Measurements from ENCODE around the gene KDM2A. TPM values are rescaled to one million over a fixed set of nuclear protein-coding genes. Genes with fewer than 3 reads are reported as not detected.

KDM2A gene
- total and polyA plus RNA-seq, 2 experiments from 2014 or later: 25.0 to 54.1 TPM

DNA sequence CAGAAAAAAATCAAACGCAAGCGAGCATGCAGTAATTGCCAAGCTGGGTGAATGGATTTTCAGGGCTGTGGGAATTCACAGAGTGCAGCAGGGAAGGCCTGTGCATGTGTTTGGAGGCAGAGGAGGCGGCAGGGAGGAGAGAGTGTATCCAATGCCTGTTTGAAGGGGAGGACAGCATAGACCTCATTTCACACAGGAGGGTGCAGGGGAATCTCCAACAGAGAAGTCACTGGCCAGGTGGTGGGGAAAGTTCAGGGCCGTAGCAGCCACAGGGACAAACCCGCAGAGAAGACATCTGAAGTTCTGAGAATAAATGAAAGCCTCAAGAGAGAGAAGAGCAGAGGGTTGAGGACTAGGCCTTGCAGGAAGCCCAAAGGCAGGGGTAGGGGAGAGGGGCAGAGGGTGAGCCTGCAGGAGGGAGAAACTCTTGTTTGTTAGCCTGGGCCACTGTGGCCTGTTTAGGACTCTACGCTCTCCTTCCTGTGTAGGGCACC, 19.2 kb upstream of the KDM2A start (continued):
- TF ChIP-seq, protein P1, sequence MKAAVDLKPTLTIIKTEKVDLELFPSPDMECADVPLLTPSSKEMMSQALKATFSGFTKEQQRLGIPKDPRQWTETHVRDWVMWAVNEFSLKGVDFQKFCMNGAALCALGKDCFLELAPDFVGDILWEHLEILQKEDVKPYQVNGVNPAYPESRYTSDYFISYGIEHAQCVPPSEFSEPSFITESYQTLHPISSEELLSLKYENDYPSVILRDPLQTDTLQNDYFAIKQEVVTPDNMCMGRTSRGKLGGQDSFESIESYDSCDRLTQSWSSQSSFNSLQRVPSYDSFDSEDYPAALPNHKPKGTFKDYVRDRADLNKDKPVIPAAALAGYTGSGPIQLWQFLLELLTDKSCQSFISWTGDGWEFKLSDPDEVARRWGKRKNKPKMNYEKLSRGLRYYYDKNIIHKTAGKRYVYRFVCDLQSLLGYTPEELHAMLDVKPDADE (IDR thresholded peaks at IDR 0.05): no peak

DNA sequence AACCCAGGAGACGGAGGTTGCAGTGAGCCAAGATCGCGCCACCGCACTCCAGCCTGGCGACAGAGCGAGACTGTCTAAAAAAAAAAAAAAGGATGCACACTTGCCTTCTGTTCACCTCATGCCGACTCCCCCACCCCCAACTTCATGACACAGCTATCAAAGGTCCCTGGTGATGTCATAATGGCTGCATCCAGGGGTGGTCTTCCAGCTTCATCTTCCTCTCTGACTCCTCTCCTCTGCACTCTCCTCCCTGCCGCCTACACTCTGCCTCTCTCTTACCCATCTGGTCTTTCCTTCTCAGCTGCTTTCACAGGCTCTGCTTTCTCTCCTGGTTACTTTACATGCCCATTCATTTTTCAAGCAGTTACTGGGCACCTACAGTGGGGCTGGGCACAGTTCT, 16.4 kb upstream of the KDM2A start:
- H3K4me3 ChIP-seq: no peak overlapping the region
- no peaks in the 10 kb centered on the region for H4K20me1 ChIP-seq (replicated peaks; ENCODE audit: insufficient read depth)
- no peaks in the 10 kb centered on the region for H3F3A ChIP-seq (replicated peaks; ENCODE audit: low read depth)
- Mint-ChIP-seq H3K9me3 (no peaks in the 10 kb centered on the region; the same call in 2 of the 3 replicates), H3K4me1 (peaks cover 16% of the 10 kb centered on the region), H3K27me3 (ENCODE audit: insufficient read depth, low read depth, poor library complexity) (peaks cover 5% of the 10 kb centered on the region), H3K36me3 (ENCODE audit: low read depth) (no peaks in the 10 kb centered on the region), H3K27ac (no peak overlapping the region; the same call in 1 of the 2 replicates), H3K4me3 (no peak overlapping the region)
- no peaks in the 10 kb centered on the region for H3K36me3 ChIP-seq (ENCODE audit: insufficient read depth)
- no peak for TF ChIP-seq JUNB (IDR thresholded peaks at IDR 0.05; ENCODE audit: unreplicated experiment)
- TF ChIP-seq, protein P2, sequence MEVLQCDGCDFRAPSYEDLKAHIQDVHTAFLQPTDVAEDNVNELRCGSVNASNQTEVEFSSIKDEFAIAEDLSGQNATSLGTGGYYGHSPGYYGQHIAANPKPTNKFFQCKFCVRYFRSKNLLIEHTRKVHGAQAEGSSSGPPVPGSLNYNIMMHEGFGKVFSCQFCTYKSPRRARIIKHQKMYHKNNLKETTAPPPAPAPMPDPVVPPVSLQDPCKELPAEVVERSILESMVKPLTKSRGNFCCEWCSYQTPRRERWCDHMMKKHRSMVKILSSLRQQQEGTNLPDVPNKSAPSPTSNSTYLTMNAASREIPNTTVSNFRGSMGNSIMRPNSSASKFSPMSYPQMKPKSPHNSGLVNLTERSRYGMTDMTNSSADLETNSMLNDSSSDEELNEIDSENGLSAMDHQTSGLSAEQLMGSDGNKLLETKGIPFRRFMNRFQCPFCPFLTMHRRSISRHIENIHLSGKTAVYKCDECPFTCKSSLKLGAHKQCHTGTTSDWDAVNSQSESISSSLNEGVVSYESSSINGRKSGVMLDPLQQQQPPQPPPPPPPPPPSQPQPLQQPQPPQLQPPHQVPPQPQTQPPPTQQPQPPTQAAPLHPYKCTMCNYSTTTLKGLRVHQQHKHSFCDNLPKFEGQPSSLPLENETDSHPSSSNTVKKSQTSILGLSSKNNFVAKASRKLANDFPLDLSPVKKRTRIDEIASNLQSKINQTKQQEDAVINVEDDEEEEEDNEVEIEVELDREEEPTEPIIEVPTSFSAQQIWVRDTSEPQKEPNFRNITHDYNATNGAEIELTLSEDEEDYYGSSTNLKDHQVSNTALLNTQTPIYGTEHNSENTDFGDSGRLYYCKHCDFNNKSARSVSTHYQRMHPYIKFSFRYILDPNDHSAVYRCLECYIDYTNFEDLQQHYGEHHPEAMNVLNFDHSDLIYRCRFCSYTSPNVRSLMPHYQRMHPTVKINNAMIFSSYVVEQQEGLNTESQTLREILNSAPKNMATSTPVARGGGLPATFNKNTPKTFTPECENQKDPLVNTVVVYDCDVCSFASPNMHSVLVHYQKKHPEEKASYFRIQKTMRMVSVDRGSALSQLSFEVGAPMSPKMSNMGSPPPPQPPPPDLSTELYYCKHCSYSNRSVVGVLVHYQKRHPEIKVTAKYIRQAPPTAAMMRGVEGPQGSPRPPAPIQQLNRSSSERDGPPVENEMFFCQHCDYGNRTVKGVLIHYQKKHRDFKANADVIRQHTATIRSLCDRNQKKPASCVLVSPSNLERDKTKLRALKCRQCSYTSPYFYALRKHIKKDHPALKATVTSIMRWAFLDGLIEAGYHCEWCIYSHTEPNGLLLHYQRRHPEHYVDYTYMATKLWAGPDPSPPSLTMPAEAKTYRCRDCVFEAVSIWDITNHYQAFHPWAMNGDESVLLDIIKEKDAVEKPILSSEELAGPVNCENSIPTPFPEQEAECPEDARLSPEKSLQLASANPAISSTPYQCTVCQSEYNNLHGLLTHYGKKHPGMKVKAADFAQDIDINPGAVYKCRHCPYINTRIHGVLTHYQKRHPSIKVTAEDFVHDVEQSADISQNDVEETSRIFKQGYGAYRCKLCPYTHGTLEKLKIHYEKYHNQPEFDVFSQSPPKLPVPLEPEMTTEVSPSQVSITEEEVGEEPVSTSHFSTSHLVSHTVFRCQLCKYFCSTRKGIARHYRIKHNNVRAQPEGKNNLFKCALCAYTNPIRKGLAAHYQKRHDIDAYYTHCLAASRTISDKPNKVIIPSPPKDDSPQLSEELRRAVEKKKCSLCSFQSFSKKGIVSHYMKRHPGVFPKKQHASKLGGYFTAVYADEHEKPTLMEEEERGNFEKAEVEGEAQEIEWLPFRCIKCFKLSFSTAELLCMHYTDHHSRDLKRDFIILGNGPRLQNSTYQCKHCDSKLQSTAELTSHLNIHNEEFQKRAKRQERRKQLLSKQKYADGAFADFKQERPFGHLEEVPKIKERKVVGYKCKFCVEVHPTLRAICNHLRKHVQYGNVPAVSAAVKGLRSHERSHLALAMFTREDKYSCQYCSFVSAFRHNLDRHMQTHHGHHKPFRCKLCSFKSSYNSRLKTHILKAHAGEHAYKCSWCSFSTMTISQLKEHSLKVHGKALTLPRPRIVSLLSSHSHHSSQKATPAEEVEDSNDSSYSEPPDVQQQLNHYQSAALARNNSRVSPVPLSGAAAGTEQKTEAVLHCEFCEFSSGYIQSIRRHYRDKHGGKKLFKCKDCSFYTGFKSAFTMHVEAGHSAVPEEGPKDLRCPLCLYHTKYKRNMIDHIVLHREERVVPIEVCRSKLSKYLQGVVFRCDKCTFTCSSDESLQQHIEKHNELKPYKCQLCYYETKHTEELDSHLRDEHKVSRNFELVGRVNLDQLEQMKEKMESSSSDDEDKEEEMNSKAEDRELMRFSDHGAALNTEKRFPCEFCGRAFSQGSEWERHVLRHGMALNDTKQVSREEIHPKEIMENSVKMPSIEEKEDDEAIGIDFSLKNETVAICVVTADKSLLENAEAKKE (CRISPR knock-in tag; IDR thresholded peaks at IDR 0.05): no peak
- TF ChIP-seq EZH2 (IDR thresholded peaks at IDR 0.05; ENCODE audit: low read depth, unreplicated experiment): no peak
- TF ChIP-seq ZNF331 (CRISPR knock-in tag; IDR thresholded peaks at IDR 0.05; ENCODE audit: low read depth): no peak
- TF ChIP-seq, protein P3, sequence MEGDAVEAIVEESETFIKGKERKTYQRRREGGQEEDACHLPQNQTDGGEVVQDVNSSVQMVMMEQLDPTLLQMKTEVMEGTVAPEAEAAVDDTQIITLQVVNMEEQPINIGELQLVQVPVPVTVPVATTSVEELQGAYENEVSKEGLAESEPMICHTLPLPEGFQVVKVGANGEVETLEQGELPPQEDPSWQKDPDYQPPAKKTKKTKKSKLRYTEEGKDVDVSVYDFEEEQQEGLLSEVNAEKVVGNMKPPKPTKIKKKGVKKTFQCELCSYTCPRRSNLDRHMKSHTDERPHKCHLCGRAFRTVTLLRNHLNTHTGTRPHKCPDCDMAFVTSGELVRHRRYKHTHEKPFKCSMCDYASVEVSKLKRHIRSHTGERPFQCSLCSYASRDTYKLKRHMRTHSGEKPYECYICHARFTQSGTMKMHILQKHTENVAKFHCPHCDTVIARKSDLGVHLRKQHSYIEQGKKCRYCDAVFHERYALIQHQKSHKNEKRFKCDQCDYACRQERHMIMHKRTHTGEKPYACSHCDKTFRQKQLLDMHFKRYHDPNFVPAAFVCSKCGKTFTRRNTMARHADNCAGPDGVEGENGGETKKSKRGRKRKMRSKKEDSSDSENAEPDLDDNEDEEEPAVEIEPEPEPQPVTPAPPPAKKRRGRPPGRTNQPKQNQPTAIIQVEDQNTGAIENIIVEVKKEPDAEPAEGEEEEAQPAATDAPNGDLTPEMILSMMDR (conservative IDR thresholded peaks at IDR 0.05; ENCODE audit: low read depth in 2 of 2): no peak
- TF ChIP-seq NANOG (IDR thresholded peaks at IDR 0.05; ENCODE audit: borderline replicate concordance): no peak
- TF ChIP-seq, protein P1 (IDR thresholded peaks at IDR 0.05): no peak
- no peak for TF ChIP-seq EZH2phosphoT487 (IDR thresholded peaks at IDR 0.05; ENCODE audit: unreplicated experiment)
- TF ChIP-seq CREB1 (CRISPR knock-in tag; IDR thresholded peaks at IDR 0.05; ENCODE audit: low read depth): no peak
- no peak for TF ChIP-seq POLR2AphosphoS5 (IDR thresholded peaks at IDR 0.05; ENCODE audit: low read depth)
- TF ChIP-seq, protein P4, sequence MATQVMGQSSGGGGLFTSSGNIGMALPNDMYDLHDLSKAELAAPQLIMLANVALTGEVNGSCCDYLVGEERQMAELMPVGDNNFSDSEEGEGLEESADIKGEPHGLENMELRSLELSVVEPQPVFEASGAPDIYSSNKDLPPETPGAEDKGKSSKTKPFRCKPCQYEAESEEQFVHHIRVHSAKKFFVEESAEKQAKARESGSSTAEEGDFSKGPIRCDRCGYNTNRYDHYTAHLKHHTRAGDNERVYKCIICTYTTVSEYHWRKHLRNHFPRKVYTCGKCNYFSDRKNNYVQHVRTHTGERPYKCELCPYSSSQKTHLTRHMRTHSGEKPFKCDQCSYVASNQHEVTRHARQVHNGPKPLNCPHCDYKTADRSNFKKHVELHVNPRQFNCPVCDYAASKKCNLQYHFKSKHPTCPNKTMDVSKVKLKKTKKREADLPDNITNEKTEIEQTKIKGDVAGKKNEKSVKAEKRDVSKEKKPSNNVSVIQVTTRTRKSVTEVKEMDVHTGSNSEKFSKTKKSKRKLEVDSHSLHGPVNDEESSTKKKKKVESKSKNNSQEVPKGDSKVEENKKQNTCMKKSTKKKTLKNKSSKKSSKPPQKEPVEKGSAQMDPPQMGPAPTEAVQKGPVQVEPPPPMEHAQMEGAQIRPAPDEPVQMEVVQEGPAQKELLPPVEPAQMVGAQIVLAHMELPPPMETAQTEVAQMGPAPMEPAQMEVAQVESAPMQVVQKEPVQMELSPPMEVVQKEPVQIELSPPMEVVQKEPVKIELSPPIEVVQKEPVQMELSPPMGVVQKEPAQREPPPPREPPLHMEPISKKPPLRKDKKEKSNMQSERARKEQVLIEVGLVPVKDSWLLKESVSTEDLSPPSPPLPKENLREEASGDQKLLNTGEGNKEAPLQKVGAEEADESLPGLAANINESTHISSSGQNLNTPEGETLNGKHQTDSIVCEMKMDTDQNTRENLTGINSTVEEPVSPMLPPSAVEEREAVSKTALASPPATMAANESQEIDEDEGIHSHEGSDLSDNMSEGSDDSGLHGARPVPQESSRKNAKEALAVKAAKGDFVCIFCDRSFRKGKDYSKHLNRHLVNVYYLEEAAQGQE (IDR thresholded peaks at IDR 0.05; ENCODE audit: unreplicated experiment): no peak
- no peak for ATAC-seq
- no peaks in the 10 kb centered on the region for H3K27me3 ChIP-seq (ENCODE audit: insufficient read depth)
- no peak for DNase-seq (ENCODE audit: low spot score)
- no peak overlapping the region for H3K4me2 ChIP-seq
- no peaks in the 10 kb centered on the region for H3K4me1 ChIP-seq (ENCODE audit: insufficient read depth)
- H3K9me2 ChIP-seq (ENCODE audit: insufficient read depth): no peaks in the 10 kb centered on the region
- H2AFZ ChIP-seq: 0 out of 2 replicates have a peak overlapping the region, but pooled peaks have one; percentile 38
- no peak overlapping the region for H3K27ac ChIP-seq (ENCODE audit: low read depth)
- H3K79me2 ChIP-seq (replicated peaks; ENCODE audit: insufficient read depth): no peaks in the 10 kb centered on the region

Data from GM23338 (cell line).